Testis (tissue), 3 donors: ENCODE data around the gene MORN4. TPM values are rescaled to one million over a fixed set of nuclear protein-coding genes. Genes with fewer than 3 reads are reported as not detected.
"Not testable (repeated sequence)": the region's sequence is repeated elsewhere in the genome, so short reads cannot be mapped to it uniquely, and the experiment has no call there.

Experiments
- DNase-seq: peaks from one replicate; pipeline ENCODE4 v3.0.0-alpha.2; 2019
- H3K27ac ChIP-seq, 2 donors: fragments of 200-600 bp; sonication (generic); one replicate each; pipeline ENCODE4 v1.5.1; 2019
- H3K27me3 ChIP-seq: fragments of 200-600 bp; sonication (generic); one replicate; pipeline ENCODE4 v1.5.1; 2019
- H3K36me3 ChIP-seq: fragments of 200-600 bp; sonication (generic); one replicate; pipeline ENCODE4 v1.5.1; 2017; ENCODE audit warnings: low read depth; ENCODE audit errors: missing control alignments
- H3K4me1 ChIP-seq: fragments of 200-600 bp; sonication (generic); one replicate; pipeline ENCODE4 v1.5.1; 2019
- H3K4me3 ChIP-seq, 2 donors: fragments of 200-600 bp; sonication (generic); one replicate each; pipeline ENCODE4 v1.5.1; 2017 to 2019
- H3K9me3 ChIP-seq: fragments of 200-600 bp; sonication (generic); one replicate; pipeline ENCODE4 v1.5.1; 2017
- POLR2A ChIP-seq: fragments of 450-650 bp; IDR thresholded peaks from one replicate; pipeline ENCODE4 v1.6.1; 2017; ENCODE audit warnings: antibody characterized with exemption, mild to moderate bottlenecking, moderate library complexity
- WGBS, 2 donors: methylation state at CpG; one replicate each; pipeline ENCODE4 v1.1.5; 2018; 5-methylcytosine and 5-hydroxymethylcytosine counted together
- intact Hi-C: fragments of 100-400 bp; cut with DNase I; formaldehyde crosslinking; loops from one replicate; pipeline ENCODE4 v1.15.1; 2023; ENCODE audit warnings: low total_unique reads
- polyA plus RNA-seq: library from polyadenylated mRNA; stranded (reverse); fragments of 350-450 nt; fragmentation: Illumina TruSeq; extraction: RNeasy Lipid Tissue Mini Kit (QIAGEN cat#74804); gene quantifications from one replicate; pipeline ENCODE4 v1.2.3, GENCODE V29; 2014; ENCODE audit warnings: low read depth, low replicate concordance; ENCODE audit not compliant: insufficient read depth
- total RNA-seq, 2 donors: library from RNA; depleted of rRNA; stranded (reverse); fragments of >200 nt; gene quantifications; one replicate each; pipeline ENCODE4 v1.2.3, GENCODE V29; 2016
- TF ChIP-seq, protein P1 (sequence below), 3 experiments: fragments of 450-650 bp in 2 of 3; fragments of 200-600 bp in 1 of 3; sonication (generic) in 1 of 3; IDR thresholded peaks; one replicate each; pipeline ENCODE4 v1.5.1; 2016 to 2019; ENCODE audit warnings: antibody characterized with exemption in 3 of 3, mild to moderate bottlenecking in 2 of 3, moderate library complexity in 1 of 3

Gene MORN4
- total and polyA plus RNA-seq, 3 donors from 2014 or later, result 7.1 to 23.3 (median 7.5) TPM

DNA sequence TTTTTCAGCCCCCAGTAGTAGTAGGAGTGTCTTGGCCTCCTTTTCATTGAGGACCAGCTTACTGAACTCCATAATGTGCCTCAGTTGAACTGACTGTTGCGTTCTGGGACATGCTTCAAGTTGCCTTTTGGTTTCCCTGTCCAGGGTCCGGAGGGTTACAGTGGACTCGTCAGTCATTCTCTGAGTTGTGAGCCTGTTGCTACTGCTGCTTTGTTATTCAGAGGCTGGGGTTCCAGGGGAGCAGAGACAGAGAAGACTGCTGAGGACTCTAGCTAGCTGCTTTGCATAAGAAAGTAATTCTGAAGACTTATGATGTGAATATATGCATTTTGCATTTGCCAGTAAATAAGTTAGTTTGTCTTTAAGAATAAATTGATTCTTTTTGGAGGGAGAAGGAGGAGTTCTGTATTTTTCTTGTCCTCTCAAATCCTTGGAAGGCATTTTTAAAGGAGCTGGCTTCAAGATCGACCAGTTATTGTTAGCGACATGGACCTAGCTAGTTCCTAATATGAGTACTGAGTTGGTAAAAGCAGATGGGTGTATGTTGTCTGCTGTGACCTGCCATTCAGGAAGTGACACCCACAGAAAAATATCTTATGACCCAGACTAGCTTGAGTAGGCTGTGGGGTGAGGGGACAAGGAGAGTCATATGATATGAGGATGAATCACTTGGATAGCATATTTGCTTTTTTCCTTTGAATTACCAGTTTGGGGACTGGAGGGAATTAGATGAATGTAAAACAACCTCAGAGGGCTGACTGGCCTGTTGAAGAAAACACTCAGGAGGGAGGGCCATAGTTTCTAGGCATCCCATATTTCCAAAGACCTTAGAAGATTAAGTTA lies 15.5 kb upstream of the MORN4 start:
- Histone ChIP-seq H3K27me3 (no peaks in the 10 kb centered on the region), H3K9me3 (no peaks in the 10 kb centered on the region), H3K4me3 (no peak overlapping the region), H3K4me1 (no peaks in the 10 kb centered on the region), H3K27ac (peak overlapping the region in 1 of 2 donors; percentile 56), H3K36me3 (no peaks in the 10 kb centered on the region)
- intact Hi-C loops, result no loop called here
- no peak for DNase-seq
- 78 to 79% methylated on average over 5 of the region's 5 CpGs for WGBS, 2 donors
- no peak for TF ChIP-seq POLR2A
- TF ChIP-seq, protein P1, sequence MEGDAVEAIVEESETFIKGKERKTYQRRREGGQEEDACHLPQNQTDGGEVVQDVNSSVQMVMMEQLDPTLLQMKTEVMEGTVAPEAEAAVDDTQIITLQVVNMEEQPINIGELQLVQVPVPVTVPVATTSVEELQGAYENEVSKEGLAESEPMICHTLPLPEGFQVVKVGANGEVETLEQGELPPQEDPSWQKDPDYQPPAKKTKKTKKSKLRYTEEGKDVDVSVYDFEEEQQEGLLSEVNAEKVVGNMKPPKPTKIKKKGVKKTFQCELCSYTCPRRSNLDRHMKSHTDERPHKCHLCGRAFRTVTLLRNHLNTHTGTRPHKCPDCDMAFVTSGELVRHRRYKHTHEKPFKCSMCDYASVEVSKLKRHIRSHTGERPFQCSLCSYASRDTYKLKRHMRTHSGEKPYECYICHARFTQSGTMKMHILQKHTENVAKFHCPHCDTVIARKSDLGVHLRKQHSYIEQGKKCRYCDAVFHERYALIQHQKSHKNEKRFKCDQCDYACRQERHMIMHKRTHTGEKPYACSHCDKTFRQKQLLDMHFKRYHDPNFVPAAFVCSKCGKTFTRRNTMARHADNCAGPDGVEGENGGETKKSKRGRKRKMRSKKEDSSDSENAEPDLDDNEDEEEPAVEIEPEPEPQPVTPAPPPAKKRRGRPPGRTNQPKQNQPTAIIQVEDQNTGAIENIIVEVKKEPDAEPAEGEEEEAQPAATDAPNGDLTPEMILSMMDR (IDR thresholded peaks at IDR 0.05), result no peak

DNA sequence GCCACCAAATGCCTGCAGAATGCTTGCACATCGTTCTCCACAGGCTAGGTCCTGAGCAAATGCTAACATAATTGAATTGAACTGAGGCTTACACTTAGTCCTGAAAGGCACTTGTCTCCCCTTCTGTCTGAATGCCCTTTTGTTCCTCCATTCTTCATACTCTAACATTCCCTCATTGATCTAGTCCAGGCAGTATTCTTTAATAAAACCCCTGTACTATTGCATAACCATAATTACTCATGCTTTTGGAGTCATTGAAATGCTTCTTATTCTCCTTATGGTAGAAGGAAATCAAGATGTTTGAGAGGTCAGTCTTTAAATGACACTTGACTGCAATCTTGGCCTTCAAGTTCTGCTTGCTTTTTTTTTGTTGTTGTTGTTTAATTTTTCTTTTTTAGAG lies 14.3 kb upstream of the MORN4 start:
- no peak overlapping the region for H3K4me3 ChIP-seq
- H3K9me3 ChIP-seq, result no peaks in the 10 kb centered on the region
- H3K27ac ChIP-seq, result no peak overlapping the region
- no peaks in the 10 kb centered on the region for H3K27me3 ChIP-seq
- no peaks in the 10 kb centered on the region for H3K36me3 ChIP-seq
- DNase-seq, result no peak
- 88 to 93% methylated on average over 1 of the region's 1 CpG for WGBS, 2 donors
- no peaks in the 10 kb centered on the region for H3K4me1 ChIP-seq
- no peak for TF ChIP-seq POLR2A
- TF ChIP-seq, protein P1 (IDR thresholded peaks at IDR 0.05), result no peak
- intact Hi-C loops, result no loop called here

GRCh38 chr10:97644936-97645335 lies 11.6 kb upstream of the MORN4 start:
- WGBS, 2 donors, result 93 to 98% methylated on average over 4 of the region's 4 CpGs
- H3K4me1 ChIP-seq, result no peaks in the 10 kb centered on the region
- no peaks in the 10 kb centered on the region for H3K9me3 ChIP-seq
- H3K4me3 ChIP-seq, result no peak overlapping the region
- TF ChIP-seq, protein P1 (IDR thresholded peaks at IDR 0.05), result no peak
- no peak for TF ChIP-seq POLR2A
- no peaks in the 10 kb centered on the region for H3K27me3 ChIP-seq
- H3K36me3 ChIP-seq, result no peaks in the 10 kb centered on the region
- DNase-seq, result no peak
- H3K27ac ChIP-seq, result no peak overlapping the region
- intact Hi-C loops, result no loop called here

- no peaks in the 10 kb centered on the region for H3K9me3 ChIP-seq
- WGBS, 2 donors, result 93 to 95% methylated on average over 4 of the region's 4 CpGs
- no peak for DNase-seq
- intact Hi-C loops, result no loop called here
- no peak overlapping the region for H3K27ac ChIP-seq
- H3K36me3 ChIP-seq, result no peaks in the 10 kb centered on the region
- no peaks in the 10 kb centered on the region for H3K27me3 ChIP-seq
- H3K4me3 ChIP-seq, result no peak overlapping the region
- no peaks in the 10 kb centered on the region for H3K4me1 ChIP-seq
- TF ChIP-seq POLR2A, result no peak
- TF ChIP-seq, protein P1 (IDR thresholded peaks at IDR 0.05), result no peak
Observed at GRCh38 chr10:97643441-97643985, 10.2 kb upstream of the MORN4 start.

GRCh38 chr10:97642471-97643159 lies 9.3 kb upstream of the MORN4 start:
- H3K27ac ChIP-seq, intact Hi-C loops, H3K4me1 ChIP-seq, H3K9me3 ChIP-seq, H3K36me3 ChIP-seq, H3K4me3 ChIP-seq, DNase-seq, H3K27me3 ChIP-seq: not testable (repeated sequence)
- WGBS, 2 donors, result 73 to 83% methylated on average over 13 of the region's 13 CpGs
